GM19467 (cell line): ENCODE results near the gene SP110.

ENCODE experiments used
- ATAC-seq: cut with Tn5 transposase; IDR thresholded peaks from one replicate; pipeline ENCODE4 v1.9.1; 2021; ENCODE audit warnings: mild to moderate bottlenecking, moderate library complexity; ENCODE audit not compliant: unreplicated experiment

The SP110 gene

DNA sequence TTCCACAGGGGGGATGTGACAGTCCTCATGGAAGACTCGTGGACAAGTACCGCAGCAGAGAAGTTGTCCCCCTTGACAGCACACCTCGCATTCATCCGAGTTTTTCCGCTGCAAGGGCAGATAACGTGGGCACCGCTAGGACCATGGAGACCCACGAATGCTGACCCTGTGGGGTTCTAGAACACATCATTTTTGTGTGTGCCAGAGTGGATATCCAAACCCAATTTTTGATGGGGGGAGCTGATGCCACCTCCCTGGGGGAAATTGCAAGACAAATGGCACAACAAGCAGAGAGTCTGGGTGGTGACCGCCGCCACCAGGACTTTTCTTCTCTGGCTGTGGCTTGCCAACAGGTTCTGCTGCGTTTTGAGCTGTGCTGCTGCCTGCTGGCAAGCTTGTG, 46.9 kb downstream of the SP110 start:
- ATAC-seq: no peak

DNA sequence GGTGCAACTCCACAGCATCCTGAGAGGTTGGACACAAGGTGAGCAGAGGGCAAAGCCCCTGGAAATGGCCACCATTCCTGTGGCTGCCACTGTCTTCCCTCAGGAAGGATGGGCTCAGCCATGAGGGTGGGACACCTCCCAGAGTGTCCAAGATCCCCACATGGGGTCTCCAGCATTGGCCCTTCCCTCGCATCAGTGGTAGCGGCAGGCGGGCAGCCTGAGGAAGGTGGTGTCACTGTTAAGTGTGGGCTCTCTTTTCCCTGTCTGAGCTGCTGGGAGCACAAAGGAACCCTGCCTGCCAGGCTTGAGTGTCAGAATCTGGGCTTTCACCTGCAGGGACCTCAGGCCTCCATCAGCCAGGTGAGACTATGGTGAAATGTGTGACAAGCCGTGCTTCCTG, 47.6 kb downstream of the SP110 start:
- ATAC-seq: no peak

DNA sequence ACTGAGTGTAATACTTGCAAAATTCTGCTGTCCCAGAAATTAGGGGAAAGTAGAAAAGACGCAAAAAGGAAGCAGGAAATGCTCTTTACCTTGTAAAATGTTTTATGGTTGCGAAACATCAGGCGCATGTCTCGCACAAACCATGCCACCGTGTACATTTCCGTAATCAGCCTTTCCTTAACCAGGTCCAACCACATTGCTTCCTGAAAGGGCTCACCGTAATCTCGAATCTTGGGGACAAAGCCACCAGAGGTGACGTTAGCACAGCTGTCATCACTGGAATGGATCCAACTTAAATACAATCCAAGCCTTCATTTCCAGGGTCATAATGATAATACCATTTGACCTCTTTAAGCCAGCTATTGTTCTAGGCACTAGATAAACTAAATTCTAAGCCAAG, 49.3 kb downstream of the SP110 start:
- ATAC-seq: no peak

DNA sequence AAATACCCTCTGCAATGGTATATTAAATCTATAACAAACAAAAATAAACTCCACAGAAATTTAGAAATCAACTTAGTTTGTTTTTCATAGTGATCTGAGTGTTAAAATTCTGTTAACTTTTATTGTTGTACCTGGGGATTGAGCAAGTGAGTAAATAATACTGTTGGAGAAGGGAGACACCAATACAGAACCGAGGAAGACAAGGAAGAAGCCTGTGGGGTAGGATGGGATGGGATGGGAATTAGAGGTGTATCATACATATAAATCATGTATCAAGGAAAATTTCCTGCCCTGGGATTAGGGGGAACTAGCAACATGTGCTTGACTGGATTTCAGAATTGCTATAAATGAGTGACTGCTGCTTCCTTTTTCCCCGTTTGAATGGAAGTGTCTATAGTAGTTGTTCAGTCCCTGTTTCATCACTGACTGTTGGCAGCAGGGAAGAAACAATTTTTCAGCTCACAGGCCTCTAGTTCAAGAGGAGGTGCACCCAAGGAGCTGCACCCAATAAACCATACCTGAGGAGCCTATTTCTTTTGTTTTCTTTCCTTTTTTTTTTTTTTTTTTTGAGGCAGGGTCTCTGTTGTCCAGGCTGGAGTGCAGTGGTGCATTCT, 53.1 kb downstream of the SP110 start:
- no peak for ATAC-seq

DNA sequence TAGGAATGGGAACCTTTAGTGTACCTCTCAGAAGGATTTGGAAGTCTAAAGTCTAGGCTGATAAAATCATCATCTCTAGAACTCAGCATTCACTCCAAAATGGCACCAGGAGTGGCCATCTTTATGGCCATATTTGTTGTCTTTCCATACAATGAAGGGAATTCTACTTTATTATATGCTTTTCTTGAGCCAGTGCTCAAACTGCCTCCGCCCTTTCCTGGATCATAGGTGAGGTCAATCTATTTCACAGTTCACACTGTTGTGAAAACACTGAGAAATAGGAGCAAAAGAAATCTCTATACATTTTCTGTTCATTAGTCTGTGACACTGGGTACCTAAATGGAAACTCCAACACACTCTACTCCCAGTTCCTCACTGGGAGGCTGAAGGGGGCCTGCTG, 55.6 kb downstream of the SP110 start:
- ATAC-seq: no peak

DNA sequence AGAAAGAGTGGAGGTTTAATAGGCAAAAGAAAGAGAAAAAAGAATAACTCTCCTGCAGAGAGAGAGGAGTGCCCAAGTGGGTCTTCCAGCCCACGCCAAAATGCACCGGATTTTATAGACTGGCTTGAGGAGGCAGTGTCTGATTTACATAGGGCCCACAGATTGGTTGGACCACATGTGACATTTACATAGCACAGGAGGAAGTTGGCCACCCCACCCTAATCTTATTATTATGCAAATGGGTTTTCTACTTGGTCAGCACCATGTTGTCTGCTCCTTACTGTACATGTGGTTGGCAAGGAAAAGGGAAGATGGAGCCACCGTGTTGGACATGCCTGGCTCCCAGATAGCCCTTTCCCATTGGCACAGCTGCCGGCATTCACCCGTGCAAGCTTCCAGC, 56.8 kb downstream of the SP110 start:
- ATAC-seq: no peak

DNA sequence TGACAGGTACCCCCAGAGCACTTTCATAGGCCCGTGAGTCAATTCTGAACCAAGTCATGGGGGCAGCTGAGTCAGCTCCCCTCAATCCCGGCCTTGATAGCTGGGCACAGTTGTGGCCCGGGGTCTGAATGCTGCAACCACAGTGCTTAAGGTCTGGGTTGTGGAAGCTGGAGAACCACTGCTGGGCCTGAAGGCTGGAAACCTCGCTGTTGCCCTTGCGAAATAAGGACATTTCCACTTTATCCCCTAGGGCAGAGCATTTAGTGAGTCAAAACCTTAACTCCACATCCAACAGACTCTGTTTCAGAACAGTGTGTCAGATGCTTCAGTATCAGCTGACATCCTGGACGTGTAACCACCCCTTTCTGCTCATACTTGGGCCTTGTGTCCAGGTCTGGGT, 58.6 kb downstream of the SP110 start:
- no peak for ATAC-seq

DNA sequence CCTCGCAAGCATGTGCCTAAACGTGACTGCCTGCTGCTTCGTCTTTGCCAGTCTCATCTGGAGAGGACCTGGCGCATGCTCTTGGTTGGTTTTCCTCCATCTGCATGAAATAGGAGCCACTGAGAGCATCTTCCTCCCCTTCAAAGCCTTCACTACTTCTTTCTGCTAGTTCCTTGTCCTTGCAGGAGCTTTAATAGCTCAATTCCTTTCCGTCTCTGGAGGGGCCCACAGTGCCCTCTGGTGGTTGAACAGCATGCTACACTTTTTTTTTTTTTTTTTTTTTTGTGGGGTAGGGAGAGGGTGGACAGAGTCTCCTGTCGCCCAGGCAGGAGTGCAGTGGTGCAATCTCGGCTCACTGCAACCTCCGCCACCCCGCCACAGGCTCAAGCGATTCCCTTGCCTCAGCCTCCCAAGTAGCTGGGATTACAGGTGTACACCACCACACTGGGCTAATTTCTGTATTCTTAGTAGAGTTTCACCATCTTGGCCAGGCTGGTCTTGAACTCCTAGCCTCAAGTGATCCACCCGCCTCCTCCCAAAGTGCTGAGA, 59.6 kb downstream of the SP110 start:
- ATAC-seq: no peak

DNA sequence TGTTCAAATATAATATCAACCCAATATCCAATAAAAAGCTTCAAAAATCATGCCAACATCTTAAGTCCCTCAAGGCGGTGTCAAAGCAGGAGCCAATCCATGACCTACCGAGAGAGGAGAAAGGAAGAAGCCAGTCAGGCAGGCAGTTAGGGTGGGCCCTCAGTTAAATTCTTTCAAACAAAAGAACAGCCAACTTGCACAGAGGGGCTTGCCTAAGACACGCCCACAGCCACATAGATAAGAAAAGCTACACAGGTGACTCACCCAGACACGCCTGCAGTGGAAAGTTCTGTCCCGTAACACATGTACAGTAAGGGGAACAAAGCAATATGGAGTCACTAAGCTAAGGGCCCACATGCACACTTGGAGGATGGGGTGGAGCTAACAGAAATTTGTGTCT, 61.3 kb downstream of the SP110 start:
- ATAC-seq: no peak

DNA sequence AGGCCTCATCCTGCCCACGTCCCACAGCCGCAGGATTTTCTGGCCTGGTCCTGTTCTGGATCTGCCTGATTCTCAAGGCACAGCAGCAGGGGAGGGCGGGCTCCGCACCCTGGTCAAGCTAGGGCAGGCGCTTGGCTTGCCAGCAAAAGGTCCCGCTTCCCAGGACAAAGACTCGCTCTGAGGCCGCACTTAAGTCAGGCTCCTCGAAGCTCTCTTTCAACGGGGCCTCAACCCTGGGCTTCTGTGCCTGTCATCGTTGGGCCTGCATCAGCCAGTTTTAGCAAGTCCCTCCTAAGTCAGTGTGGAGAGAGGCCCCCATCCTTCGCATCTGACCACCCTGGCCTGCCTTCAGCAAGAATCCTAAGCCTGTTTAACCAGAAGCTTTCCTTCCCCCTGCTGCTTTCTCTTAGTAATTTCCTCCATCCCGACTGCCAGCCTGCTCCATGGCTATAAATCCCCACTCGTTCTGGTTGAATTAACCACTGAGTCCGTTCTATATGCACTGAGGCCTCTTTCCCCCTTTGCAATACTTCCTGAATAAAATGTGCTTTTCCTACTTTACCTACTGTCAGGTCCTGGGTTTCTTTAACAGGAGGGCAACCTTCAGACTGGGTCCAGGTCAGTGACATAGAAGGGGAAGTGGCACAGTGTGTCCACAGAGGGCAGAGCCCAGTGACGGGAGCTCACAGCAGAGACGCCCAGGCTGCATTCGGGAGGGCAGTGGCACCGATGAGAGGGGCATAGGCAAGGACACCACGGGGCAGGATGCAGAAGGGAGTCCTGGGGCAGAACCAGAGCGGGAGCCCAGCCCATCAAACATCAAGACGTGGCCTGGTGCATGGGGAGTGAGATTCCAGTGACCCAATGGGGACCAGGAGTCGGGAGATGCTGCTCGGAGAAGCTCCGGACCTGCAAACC, 62.7 kb downstream of the SP110 start:
- ATAC-seq: no peak

DNA sequence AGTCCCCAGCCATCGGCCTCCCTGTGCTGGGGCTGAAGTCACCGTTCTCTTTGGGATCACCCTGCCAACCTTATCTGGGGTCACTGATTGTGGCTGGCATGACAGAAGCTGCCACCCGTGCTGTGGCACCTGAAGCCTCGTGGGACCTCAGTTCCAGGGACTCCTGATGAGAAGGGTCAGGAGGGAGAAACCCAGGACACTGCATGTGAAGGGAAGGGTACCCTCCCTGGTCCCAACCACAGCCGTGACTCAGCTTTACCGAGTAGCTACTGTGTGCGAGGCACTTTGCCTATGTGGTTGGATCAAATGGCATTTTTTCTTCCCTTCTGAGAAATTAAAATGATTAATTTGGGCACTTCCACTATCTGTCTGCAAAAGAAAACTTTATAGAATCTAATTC, 64.4 kb downstream of the SP110 start:
- ATAC-seq: no peak

DNA sequence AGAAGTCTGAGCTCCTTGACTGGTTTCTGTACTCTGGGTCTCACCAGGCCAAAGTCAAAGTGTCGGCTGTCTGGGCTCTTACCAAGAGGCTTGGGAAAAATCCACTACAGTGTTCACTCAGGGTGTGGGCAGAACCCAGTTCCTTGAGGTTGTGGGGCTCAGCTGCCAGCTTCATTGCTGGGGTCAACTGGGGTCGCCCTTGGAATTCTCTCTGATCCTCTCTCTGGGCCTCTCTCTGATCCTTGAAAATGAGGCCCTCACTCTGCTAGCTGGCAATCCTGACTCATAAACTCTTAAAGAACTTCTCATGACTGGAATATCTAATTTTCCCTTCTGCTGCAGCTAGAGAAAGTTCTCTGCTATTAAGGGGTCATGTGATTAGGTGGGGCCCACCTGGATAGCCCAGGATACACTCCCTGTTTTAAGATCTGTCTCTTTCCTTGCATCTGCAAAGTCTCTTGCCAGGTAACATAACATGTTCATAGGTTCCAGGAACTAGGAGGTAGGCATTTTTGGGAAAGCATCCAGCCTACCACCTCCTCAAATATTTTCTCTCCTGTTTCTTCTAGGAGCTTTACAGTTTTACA, 66.3 kb downstream of the SP110 start:
- no peak for ATAC-seq

DNA sequence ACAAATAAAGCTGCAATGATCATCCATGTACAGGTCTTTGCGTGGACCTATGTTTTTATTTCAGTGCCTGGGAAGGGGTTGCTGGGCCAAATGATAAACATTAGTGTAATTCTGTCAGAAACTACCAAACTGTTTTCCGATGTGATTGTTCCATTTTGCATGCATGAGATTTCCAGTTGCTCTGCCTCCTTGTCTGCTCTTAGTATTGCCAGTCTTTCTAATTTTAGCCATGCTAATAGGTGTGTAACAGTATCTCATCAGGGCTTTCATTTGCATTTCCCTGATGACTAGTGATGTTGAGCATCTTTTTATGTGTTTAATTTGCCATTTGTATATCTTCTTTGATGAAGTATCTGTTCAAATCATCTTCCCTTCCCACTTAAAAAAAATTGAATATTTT, 67.5 kb downstream of the SP110 start:
- ATAC-seq: no peak

DNA sequence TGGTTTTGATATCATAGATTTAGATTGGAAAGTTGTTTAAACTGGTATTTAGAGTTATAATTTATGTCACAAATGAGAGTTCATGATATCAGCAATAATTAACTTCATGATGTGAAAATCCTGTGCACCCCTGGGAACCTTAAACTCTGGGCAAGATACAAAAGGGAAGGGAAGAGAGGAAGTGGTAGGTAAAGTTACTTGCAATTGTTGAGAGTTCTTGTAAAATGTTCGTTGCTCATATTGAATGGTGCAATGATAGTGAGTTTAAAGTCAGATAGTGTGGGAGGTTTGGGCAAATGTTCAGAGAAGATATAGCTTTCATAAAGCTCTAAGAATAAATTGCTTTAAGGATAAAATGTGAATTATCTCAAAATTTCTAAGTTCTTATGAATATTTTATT, 75.4 kb downstream of the SP110 start:
- ATAC-seq: no peak

DNA sequence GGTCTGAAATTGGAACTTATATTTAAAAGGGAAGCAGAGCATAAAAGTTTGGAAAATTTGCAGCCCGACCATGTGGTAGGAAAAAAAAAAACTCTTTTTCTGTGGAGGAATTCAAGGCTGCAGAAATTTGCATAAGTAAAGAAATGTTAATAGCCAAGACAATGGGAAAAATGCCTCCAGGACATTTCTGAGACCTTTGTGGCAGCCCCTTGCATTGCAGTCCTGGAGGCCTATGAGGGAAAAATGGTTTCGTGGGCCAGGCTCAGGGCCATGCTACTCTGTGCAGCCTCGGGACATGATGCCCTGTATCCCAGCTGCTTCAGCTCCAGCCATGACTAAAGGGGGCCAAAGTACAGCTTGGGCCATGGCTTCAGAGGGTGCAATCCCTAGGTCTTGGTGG, 79.1 kb downstream of the SP110 start:
- ATAC-seq: no peak

DNA sequence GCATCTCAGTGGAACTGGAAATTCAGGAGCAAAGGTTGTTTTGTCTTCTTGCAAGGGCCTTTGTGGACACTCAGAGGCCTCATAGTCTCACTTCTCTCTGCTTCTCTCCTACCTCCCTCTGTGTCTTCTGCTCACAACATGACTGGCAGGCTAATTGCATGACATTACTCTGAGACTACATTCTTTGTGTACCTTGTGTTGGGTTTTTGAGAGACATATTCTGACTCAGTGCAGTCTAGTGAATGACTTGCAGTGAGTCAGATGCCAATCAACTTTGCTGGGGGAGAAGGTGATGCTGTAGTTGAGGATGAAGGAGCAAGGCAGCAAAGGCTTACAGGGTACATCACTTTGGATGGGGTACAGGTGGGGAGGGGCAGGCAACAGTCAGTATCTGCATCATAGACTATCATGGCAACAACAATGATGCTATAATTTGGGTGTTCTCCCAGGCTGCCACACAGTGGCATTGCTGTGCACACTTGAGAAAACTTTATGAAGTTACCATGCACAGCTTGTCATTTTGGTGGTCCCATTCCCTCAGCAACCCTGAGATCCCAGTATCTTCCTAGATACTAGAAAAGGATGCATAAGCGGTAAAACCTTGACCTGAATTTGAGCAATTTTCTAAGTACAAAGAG, 81.8 kb downstream of the SP110 start:
- ATAC-seq: no peak

DNA sequence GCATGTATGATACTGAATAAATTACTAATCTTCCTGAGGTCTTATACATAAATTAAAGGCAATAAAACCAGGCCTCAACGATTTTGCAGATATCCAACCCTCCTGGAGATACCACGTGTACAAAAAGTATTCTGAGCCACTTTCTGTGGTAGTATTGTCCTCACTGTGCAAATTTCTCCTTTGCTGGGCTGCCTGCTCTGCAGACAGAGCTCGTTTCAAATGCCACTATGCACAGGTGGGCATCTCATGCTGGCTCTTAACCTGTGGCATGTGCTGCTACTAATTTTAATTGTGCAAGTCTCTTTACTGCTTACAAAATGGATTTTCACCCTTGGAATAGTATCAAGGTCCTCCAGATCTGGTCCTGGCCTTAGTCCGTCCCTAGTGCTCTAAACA, 84.7 kb downstream of the SP110 start:
- no peak for ATAC-seq

DNA sequence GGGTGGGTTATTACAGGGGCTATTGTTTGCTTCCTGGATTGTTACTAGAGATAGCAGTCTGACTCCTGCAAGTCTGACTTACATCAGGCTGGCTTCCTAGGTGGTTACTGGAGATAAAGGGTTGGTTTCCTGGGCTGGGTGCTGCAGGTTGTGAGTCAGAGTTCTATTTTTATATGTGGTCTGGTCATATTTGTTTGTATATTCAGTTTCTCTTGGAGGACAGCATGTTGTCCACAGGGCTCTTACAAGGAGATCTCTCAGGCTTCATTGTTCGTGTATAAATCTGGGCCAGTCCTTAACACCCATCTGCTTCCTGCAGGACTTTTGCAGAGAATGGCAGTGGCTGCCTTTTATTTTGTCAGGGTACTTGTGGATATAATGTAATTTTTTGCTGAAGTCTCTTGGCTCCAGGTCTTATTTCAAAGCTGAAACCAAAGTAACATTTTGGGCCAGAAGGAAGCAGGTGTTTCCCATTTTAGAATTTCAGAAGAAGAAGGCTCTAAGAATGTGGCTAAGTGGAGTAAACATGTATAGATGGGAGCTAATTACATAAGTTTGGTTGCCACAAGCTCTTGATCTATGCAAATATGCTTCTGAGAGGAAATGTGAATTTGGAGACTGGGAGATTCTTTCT, 85.2 kb downstream of the SP110 start:
- no peak for ATAC-seq

DNA sequence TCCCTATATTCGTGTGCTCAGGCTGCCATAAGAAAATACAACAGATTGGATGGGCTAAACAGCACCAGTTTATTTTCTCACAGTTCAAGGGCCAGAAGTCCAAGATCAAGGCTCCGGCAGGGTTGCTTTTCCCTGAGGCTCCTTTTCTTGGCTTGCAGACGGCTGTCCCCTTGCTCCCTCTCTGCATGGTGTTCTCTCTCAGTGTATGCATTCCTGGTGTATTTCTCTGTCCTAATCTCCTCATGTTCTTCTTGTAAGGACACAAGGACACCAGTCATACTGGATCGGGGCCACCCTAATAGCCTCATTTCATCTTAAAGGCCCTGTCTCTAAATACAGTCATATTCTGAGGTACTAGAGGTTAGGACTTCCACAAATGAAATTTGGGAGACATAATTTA, 88.4 kb downstream of the SP110 start:
- ATAC-seq: no peak

DNA sequence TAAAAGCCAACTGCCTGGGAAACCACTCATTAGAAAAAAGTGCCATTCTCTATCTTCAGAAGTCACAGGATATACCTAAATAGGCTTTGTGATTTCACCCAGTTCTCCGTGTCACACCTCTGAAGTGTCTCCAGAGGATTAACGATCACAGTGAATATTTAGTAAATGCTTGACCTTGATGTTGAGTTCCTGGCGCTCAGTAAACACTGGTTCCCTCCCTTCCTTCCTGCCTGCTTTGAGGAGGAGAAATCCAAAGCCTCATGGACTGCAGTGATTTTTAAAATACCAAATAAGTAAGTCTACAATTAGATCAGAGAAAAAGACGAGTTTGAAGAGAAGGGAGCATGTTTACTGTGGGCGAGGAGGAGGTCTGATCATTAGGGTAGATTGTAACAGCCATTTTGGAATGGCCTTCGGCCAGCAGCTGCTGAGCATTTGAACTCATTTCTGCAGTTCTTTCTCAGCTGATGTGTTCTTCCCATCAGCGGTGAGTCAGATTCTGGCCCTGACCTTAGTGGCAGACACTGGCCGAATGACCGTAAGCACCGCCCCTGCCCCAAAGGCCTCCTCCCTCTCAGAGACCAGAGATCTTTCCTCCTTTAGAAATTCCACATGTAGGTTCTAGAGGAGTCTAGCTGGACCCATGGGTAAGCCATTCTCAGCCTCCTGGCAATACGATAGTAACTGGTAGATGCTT, 89.0 kb downstream of the SP110 start:
- ATAC-seq: no peak
